RPMI7951 (cell line): Measurements from ENCODE around the gene NAV2. TPM values are rescaled to one million over a fixed set of nuclear protein-coding genes. Genes with fewer than 3 reads are reported as not detected.
A peak's percentile ranks its signal among the peaks of the same experiment; 100 is the strongest.

ENCODE experiments used
- DNase-seq: peaks from one replicate; pipeline ENCODE4 v3.0.0-alpha.2; 2012; ENCODE audit warnings: low read depth
- total RNA-seq: library from RNA; depleted of rRNA; stranded (reverse); fragments of >200 nt; shearing (Covaris generic); gene quantifications from 2 replicates; pipeline ENCODE4 v1.2.3, GENCODE V29; 2014

NAV2 gene
- total RNA-seq, 1 experiment from 2014 or later: 7.1 TPM

- DNase-seq: no peak
Observed at GRCh38 chr11:20038972-20039371, 326.3 kb downstream of the NAV2 start.

- no peak for DNase-seq
Observed at GRCh38 chr11:20041499-20041898, 328.9 kb downstream of the NAV2 start.

- DNase-seq: no peak
Observed at GRCh38 chr11:20042045-20042639, 329.5 kb downstream of the NAV2 start.

GRCh38 chr11:20042811-20043341 lies 330.2 kb downstream of the NAV2 start:
- no peak for DNase-seq

- DNase-seq: no peak
Observed at GRCh38 chr11:20043992-20044391, 331.4 kb downstream of the NAV2 start.

GRCh38 chr11:20045098-20045688 lies 332.6 kb downstream of the NAV2 start:
- no peak for DNase-seq

- no peak for DNase-seq
Observed at GRCh38 chr11:20046416-20046815, 333.8 kb downstream of the NAV2 start.

- no peak for DNase-seq
Observed at GRCh38 chr11:20047006-20047768, 334.6 kb downstream of the NAV2 start.

- DNase-seq: no peak
Observed at GRCh38 chr11:20047769-20048154, 335.1 kb downstream of the NAV2 start.

GRCh38 chr11:20048246-20048645 lies 335.6 kb downstream of the NAV2 start:
- DNase-seq: peak; percentile 40

- no peak for DNase-seq
Observed at GRCh38 chr11:20048707-20049106, 336.1 kb downstream of the NAV2 start.

GRCh38 chr11:20049231-20049630 lies 336.6 kb downstream of the NAV2 start:
- DNase-seq: no peak

- no peak for DNase-seq
Observed at GRCh38 chr11:20050048-20050447, 337.4 kb downstream of the NAV2 start.

GRCh38 chr11:20050551-20051333 lies 338.1 kb downstream of the NAV2 start:
- no peak for DNase-seq

GRCh38 chr11:20051469-20052399 lies 339.1 kb downstream of the NAV2 start:
- DNase-seq: no peak

GRCh38 chr11:20053572-20053971 lies 340.9 kb downstream of the NAV2 start:
- DNase-seq: no peak

- no peak for DNase-seq
Observed at GRCh38 chr11:20054584-20054983, 341.9 kb downstream of the NAV2 start.

GRCh38 chr11:20055312-20055711 lies 342.7 kb downstream of the NAV2 start:
- no peak for DNase-seq

- no peak for DNase-seq
Observed at GRCh38 chr11:20056109-20056949, 343.7 kb downstream of the NAV2 start.
